Astrocyte (in vitro differentiated cells and primary cell): ENCODE data around the gene ADAMTS9.

Source experiments
- CTCF ChIP-seq: IDR thresholded peaks from 2 replicates; pipeline ENCODE4 v1.5.1; 2011; ENCODE audit warnings: low read depth, mild to moderate bottlenecking, inconsistent platforms, low read length, moderate library complexity; ENCODE audit not compliant: insufficient read depth
- EZH2 ChIP-seq: IDR thresholded peaks from 2 replicates; pipeline ENCODE4 v1.6.1; 2012; ENCODE audit warnings: mild to moderate bottlenecking, low read length, inconsistent platforms; ENCODE audit not compliant: insufficient read depth

GRCh38 chr3:64651303-64651702 lies 36.5 kb downstream of the ADAMTS9 start:
- no peak for TF ChIP-seq EZH2
- no peak for TF ChIP-seq CTCF
